Measurements from ENCODE around the gene DHX34.
"Not testable (repeated sequence)": the region's sequence is repeated elsewhere in the genome, so short reads cannot be mapped to it uniquely, and the experiment has no call there.

GRCh38 chr19:47300867-47301266 is 48.2 kb upstream of the DHX34 start:
- TF ChIP-seq POLR2A, CTCF, POLR2AphosphoS5, EP300 (IDR thresholded peaks at IDR 0.05): not testable (repeated sequence)
